Heart right ventricle (tissue), 16 donors: ENCODE measurements around the gene PAM16. TPM values are rescaled to one million over a fixed set of nuclear protein-coding genes. Genes with fewer than 3 reads are reported as not detected.

Experiments used
- ATAC-seq, 8 donors: fragments of 200-7000 bp; cut with Tn5 transposase; one replicate each; pipeline ENCODE4 v1.9.1; 2020; ENCODE audit warnings: mild to moderate bottlenecking in 8 of 8, moderate library complexity in 8 of 8, moderate number of reproducible peaks in 1 of 8
- DNase-seq, 2 donors: peaks; one replicate each; pipeline ENCODE4 v3.0.0-alpha.2; 2020
- H3K27ac ChIP-seq, 10 donors: fragments of 200-600 bp; sonication (generic) in 2 of 10; one replicate each; pipeline versions ENCODE4 v1.5.0 to v1.8.0; 2020 to 2022; ENCODE audit warnings: mild to moderate bottlenecking in 3 of 10
- H3K27me3 ChIP-seq, 7 donors: fragments of 200-600 bp; one replicate each; pipeline ENCODE4 v1.8.0; 2021 to 2022; ENCODE audit warnings: mild to moderate bottlenecking in 2 of 7
- H3K36me3 ChIP-seq, 9 donors: fragments of 200-600 bp; sonication (generic) in 1 of 9; one replicate each; pipeline versions ENCODE4 v1.5.0 to v1.8.0; 2020 to 2022; ENCODE audit warnings: mild to moderate bottlenecking in 2 of 9
- H3K4me1 ChIP-seq, 9 donors: fragments of 200-600 bp; sonication (generic) in 1 of 9; one replicate each; pipeline versions ENCODE4 v1.5.0 to v1.8.0; 2020 to 2022; ENCODE audit warnings: mild to moderate bottlenecking in 4 of 9
- H3K4me3 ChIP-seq, 10 donors: fragments of 200-600 bp; sonication (generic) in 2 of 10; one replicate each; pipeline versions ENCODE4 v1.5.0 to v1.8.0; 2020 to 2022; ENCODE audit warnings: mild to moderate bottlenecking in 7 of 10, moderate library complexity in 2 of 10
- H3K9me3 ChIP-seq, 11 donors: fragments of 200-600 bp in 10 of 11; sonication (generic) in 2 of 11; one replicate each; pipeline versions ENCODE4 v1.5.0 to v1.8.0; 2013 to 2022; ENCODE audit warnings: mild to moderate bottlenecking in 2 of 11, control low read depth in 1 of 11, moderate library complexity in 1 of 11
- CTCF ChIP-seq, 9 donors: fragments of 200-600 bp; sonication (generic) in 2 of 9; IDR thresholded peaks; one replicate each; pipeline versions ENCODE4 v1.5.0 to v1.8.0; 2021 to 2022; ENCODE audit warnings: antibody characterized with exemption in 9 of 9, mild to moderate bottlenecking in 5 of 9, moderate library complexity in 1 of 9
- WGBS, 2 donors: extraction: QIAGEN DNeasy Blood & Tissue Kit; methylation state at CpG; one replicate each; pipeline ENCODE4 v1.1.7; 2013; ENCODE audit warnings: inconsistent platforms in 1 of 2; 5-methylcytosine and 5-hydroxymethylcytosine counted together
- intact Hi-C, 10 donors: fragments of 100-400 bp; cut with DNase I; formaldehyde crosslinking; loops; one replicate each; pipeline versions ENCODE4 v1.11.1 to v1.14.2; 2022
- polyA plus RNA-seq, 2 donors: library from polyadenylated mRNA; stranded (reverse); fragments of 200-250 nt; gene quantifications; one replicate each; pipeline ENCODE4 v1.2.3, GENCODE V29; 2013
- total RNA-seq, 10 donors: library from RNA; stranded (reverse); fragmentation: NEBNext Ultra II Directional in 3 of 10; extraction: Animal tissue kit (Norgen Biotek cat#: 25700) in 3 of 10; gene quantifications; one replicate each; pipeline versions ENCODE4 v1.2.1 to v1.2.4, GENCODE V29; 2021 to 2023
- donor health status: Arrhythmogenic right ventricular cardiomyopathy.
- donor health status: ischemic (EF 13 %, LVEDD 7.1; RV severe dilation, severe dysfunction).
- donor health status: healthy with polysubstance abuse.
- donor health status: DM: no; HTN: yes; CAD: no.
- donor health status: DM: no; HTN: no; CAD: no.
- donor health status: ischemic (EF 25% LVEDD 6.9; RV normal size, moderate dysfunction).
- donor health status: ischemic (EF 25% LVEDD 5.7; RV mildly dilated, moderate dysfunction).
- donor health status: healthy.
- donor health status: DM: yes; HTN: yes; CAD: no.
- donor health status: Ischemic cardiomyopathy.
- donor health status: ischemic (EF 35%, LVEDD 5.7; RV mildly dilated, moderate dysfunction).
- donor health status: nonischemic (EF 11% LVEDD 7.7; RV severe dilation, severe dysfunction).
- donor health status: DM: yes; HTN: yes; CAD: no.
- donor health status: PGD.
- donor health status: ischemic (EF 29% LVEDD 5.4; RV normal size, mild dysfunction).
- donor health status: nonischemic (EF 23%, LVEDD 6.1; RV moderate dilation, normal function).

PAM16 gene
- total and polyA plus RNA-seq, 12 donors = 44.2 to 288 (median 59.0) TPM

GRCh38 chr16:4359914-4360313, 8.8 kb upstream of the PAM16 start:
- H3K36me3 ChIP-seq = peaks cover 0 to 94% (median 20%) of the 10 kb centered on the region in 9 donors
- no peaks in the 10 kb centered on the region for H3K9me3 ChIP-seq
- no peak overlapping the region for H3K4me3 ChIP-seq
- no peaks in the 10 kb centered on the region for H3K4me1 ChIP-seq
- ATAC-seq = no peak
- intact Hi-C loops = loop anchor here (1.0 to 2.0 kb wide), 3 partner anchors 42 to 43 kb away; no protein-coding TSS in a partner anchor
- WGBS, 2 donors = 86 to 91% methylated on average over 3 of the region's 3 CpGs
- H3K27ac ChIP-seq = no peak overlapping the region
- TF ChIP-seq CTCF (IDR thresholded peaks at IDR 0.05) = no peak
- no peaks in the 10 kb centered on the region for H3K27me3 ChIP-seq
- DNase-seq = no peak

- 41 to 51% methylated on average over 19 of the region's 19 CpGs for WGBS, 2 donors
These were observed 7.9 kb upstream of the PAM16 start for GRCh38 chr16:4358831-4359561.

GRCh38 chr16:4358236-4358635, 7.1 kb upstream of the PAM16 start:
- DNase-seq = no peak
- H3K4me3 ChIP-seq = no peak overlapping the region
- H3K27ac ChIP-seq = no peak overlapping the region
- intact Hi-C loops = loop anchor here in 4 of 10 donors (2.0 kb wide), 1 partner anchor 45 kb away; no protein-coding TSS in a partner anchor
- H3K36me3 ChIP-seq = peaks cover 0 to 85% (median 14%) of the 10 kb centered on the region in 9 donors
- no peak for ATAC-seq
- no peaks in the 10 kb centered on the region for H3K27me3 ChIP-seq
- H3K9me3 ChIP-seq = no peaks in the 10 kb centered on the region
- 97 to 98% methylated on average over 19 of the region's 19 CpGs for WGBS, 2 donors
- H3K4me1 ChIP-seq = no peaks in the 10 kb centered on the region
- TF ChIP-seq CTCF (IDR thresholded peaks at IDR 0.05) = no peak

More at GRCh38 chr16:4358831-4359561, 7.9 kb upstream of the PAM16 start:
- DNase-seq (peak; percentile 58 to 78), ATAC-seq (peak; percentile 43 to 84 (median 72))
- intact Hi-C loops = loop anchor here (1.0 to 2.0 kb wide), 3 partner anchors 43 to 44 kb away; no protein-coding TSS in a partner anchor
- Histone ChIP-seq H3K27ac (no peak overlapping the region), H3K27me3 (no peaks in the 10 kb centered on the region), H3K4me3 (no peak overlapping the region), H3K9me3 (no peaks in the 10 kb centered on the region), H3K36me3 (peaks cover 0 to 92% (median 14%) of the 10 kb centered on the region in 9 donors), H3K4me1 (no peaks in the 10 kb centered on the region)
- TF ChIP-seq CTCF (IDR thresholded peaks at IDR 0.05) = peak; percentile 88 to 96 (median 94)

GRCh38 chr16:4356820-4357219, 5.7 kb upstream of the PAM16 start:
- WGBS, 2 donors = 88 to 95% methylated on average over 7 of the region's 7 CpGs
- Histone ChIP-seq H3K4me3 (no peak overlapping the region), H3K9me3 (no peaks in the 10 kb centered on the region), H3K27ac (no peak overlapping the region), H3K36me3 (peaks cover 0 to 71% (median 6%) of the 10 kb centered on the region in 9 donors), H3K27me3 (no peaks in the 10 kb centered on the region), H3K4me1 (no peaks in the 10 kb centered on the region)
- ATAC-seq = no peak
- no peak for TF ChIP-seq CTCF (IDR thresholded peaks at IDR 0.05)
- intact Hi-C loops = no loop called here
- DNase-seq = no peak
